ENCODE data around the gene SPTBN1. TPM values are rescaled to one million over a fixed set of nuclear protein-coding genes. Genes with fewer than 3 reads are reported as not detected.

Gene SPTBN1
- total RNA-seq, 1 experiment from 2014 or later = 204 TPM

GRCh38 chr2:54640834-54641540, 184.9 kb downstream of the SPTBN1 start (continued):
- TF ChIP-seq, protein P1, sequence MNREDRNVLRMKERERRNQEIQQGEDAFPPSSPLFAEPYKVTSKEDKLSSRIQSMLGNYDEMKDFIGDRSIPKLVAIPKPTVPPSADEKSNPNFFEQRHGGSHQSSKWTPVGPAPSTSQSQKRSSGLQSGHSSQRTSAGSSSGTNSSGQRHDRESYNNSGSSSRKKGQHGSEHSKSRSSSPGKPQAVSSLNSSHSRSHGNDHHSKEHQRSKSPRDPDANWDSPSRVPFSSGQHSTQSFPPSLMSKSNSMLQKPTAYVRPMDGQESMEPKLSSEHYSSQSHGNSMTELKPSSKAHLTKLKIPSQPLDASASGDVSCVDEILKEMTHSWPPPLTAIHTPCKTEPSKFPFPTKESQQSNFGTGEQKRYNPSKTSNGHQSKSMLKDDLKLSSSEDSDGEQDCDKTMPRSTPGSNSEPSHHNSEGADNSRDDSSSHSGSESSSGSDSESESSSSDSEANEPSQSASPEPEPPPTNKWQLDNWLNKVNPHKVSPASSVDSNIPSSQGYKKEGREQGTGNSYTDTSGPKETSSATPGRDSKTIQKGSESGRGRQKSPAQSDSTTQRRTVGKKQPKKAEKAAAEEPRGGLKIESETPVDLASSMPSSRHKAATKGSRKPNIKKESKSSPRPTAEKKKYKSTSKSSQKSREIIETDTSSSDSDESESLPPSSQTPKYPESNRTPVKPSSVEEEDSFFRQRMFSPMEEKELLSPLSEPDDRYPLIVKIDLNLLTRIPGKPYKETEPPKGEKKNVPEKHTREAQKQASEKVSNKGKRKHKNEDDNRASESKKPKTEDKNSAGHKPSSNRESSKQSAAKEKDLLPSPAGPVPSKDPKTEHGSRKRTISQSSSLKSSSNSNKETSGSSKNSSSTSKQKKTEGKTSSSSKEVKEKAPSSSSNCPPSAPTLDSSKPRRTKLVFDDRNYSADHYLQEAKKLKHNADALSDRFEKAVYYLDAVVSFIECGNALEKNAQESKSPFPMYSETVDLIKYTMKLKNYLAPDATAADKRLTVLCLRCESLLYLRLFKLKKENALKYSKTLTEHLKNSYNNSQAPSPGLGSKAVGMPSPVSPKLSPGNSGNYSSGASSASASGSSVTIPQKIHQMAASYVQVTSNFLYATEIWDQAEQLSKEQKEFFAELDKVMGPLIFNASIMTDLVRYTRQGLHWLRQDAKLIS (CRISPR knock-in tag; IDR thresholded peaks at IDR 0.05; ENCODE audit: borderline replicate concordance) = no peak
- no peak for TF ChIP-seq NFATC4 (CRISPR knock-in tag; IDR thresholded peaks at IDR 0.05)
- TF ChIP-seq ZMAT4 (CRISPR knock-in tag; IDR thresholded peaks at IDR 0.05) = no peak
- TF ChIP-seq GRHL2 (CRISPR knock-in tag; IDR thresholded peaks at IDR 0.05; ENCODE audit: insufficient replicate concordance, severe bottlenecking) = no peak
- TF ChIP-seq, protein P2, sequence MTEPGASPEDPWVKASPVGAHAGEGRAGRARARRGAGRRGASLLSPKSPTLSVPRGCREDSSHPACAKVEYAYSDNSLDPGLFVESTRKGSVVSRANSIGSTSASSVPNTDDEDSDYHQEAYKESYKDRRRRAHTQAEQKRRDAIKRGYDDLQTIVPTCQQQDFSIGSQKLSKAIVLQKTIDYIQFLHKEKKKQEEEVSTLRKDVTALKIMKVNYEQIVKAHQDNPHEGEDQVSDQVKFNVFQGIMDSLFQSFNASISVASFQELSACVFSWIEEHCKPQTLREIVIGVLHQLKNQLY (CRISPR knock-in tag; IDR thresholded peaks at IDR 0.05) = no peak
- TF ChIP-seq ZBTB21 (CRISPR knock-in tag; IDR thresholded peaks at IDR 0.05; ENCODE audit: borderline replicate concordance) = no peak

DNA sequence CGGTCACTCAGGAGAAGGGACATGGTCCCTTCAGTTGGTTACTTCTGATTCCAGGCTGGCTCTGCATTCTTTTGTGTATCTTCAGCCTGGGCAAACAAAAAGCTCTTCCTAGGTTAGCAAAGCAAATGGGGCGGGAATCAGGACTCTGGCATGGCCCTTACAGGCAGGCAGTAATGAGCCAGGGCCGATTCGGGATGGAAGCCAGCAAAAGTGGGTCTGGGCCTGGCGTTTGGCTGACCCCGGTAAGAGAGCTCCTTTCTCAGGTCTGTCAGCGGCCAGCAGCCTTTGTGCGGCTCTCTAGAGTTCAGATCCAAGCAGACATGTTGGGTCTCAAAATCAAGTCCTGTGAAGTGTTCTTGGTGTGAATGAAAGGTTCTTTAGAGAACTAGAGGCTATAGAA, 185.9 kb downstream of the SPTBN1 start:
- Mint-ChIP-seq H3K36me3 (peaks cover 76% of the 10 kb centered on the region), H3K4me1 (no peaks in the 10 kb centered on the region), H3K9me3 (no peaks in the 10 kb centered on the region), H3K27me3 (ENCODE audit: low read depth) (no peaks in the 10 kb centered on the region), H3K27ac (no peak overlapping the region; the same call in 1 of the 2 replicates), H3K4me3 (no peak overlapping the region)
- ChIA-PET POLR2A (no interaction called here), CTCF (interaction anchor here (0.6 to 2.5 kb wide), 3 partner anchors 23 to 393 kb away, joined by 3 to 13 read pairs (median 3); no protein-coding TSS in a partner anchor)
- DNase-seq (ENCODE audit: low spot score) = no peak
- ATAC-seq = no peak
- TF ChIP-seq TEAD1 (CRISPR knock-in tag; IDR thresholded peaks at IDR 0.05) = no peak
- TF ChIP-seq, protein P3, sequence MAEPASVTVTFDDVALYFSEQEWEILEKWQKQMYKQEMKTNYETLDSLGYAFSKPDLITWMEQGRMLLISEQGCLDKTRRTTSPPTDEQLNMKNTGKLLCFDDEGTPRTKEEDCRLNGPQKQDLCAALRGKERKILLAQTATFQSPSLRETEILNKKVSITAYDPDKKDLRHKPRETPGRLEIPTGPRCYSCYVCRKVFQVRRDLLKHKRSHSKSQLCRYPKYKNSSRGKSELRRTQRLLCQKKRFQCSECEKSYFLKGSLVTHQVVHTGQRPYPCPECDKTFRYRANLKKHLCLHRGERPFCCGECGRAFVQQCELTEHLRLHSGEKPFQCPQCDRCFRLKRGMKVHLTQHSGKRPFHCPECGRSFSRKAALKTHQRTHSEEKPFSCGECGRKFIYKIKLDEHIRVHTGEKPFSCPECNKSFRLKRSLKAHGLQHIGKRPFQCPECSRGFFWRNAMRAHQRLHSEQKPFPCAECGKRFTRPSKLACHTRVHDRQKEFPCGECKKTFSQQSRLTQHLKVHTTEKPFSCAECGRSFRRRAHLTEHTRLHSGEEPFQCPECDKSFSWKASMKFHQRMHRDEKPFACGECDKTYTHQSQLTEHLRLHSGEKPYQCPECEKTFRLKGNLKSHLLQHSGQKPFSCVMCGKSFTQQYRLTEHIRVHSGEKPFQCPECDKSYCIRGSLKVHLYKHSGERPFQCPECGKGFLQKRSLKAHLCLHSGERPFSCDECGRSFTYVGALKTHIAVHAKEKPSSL (CRISPR knock-in tag; conservative IDR thresholded peaks at IDR 0.05) = no peak
- TF ChIP-seq CDX4 (CRISPR knock-in tag; IDR thresholded peaks at IDR 0.05; ENCODE audit: borderline replicate concordance) = no peak
- TF ChIP-seq, protein P4, sequence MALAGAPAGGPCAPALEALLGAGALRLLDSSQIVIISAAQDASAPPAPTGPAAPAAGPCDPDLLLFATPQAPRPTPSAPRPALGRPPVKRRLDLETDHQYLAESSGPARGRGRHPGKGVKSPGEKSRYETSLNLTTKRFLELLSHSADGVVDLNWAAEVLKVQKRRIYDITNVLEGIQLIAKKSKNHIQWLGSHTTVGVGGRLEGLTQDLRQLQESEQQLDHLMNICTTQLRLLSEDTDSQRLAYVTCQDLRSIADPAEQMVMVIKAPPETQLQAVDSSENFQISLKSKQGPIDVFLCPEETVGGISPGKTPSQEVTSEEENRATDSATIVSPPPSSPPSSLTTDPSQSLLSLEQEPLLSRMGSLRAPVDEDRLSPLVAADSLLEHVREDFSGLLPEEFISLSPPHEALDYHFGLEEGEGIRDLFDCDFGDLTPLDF (CRISPR knock-in tag; IDR thresholded peaks at IDR 0.05) = no peak
- no peak for TF ChIP-seq ATF3 (CRISPR knock-in tag; conservative IDR thresholded peaks at IDR 0.05)
- TF ChIP-seq SMAD3 (CRISPR knock-in tag; IDR thresholded peaks at IDR 0.05; ENCODE audit: borderline replicate concordance) = no peak
- no peak for TF ChIP-seq ZNF416 (CRISPR knock-in tag; IDR thresholded peaks at IDR 0.05)
- TF ChIP-seq, protein P1 (CRISPR knock-in tag; IDR thresholded peaks at IDR 0.05; ENCODE audit: borderline replicate concordance) = no peak
- no peak for TF ChIP-seq ZNF423 (CRISPR knock-in tag; IDR thresholded peaks at IDR 0.05)
- no peak for TF ChIP-seq CBFB (CRISPR knock-in tag; IDR thresholded peaks at IDR 0.05; ENCODE audit: low read depth)

Data from WTC11 (cell line).